ENCODE measurements around the gene PSME2.
"Not testable (repeated sequence)": the region's sequence is repeated elsewhere in the genome, so short reads cannot be mapped to it uniquely, and the experiment has no call there.

Gene PSME2

GRCh38 chr14:24115422-24116127, 30.8 kb downstream of the PSME2 start:
- in situ Hi-C loops (cut with MboI; ENCODE audit: low sequenced_read_pairs), result no loop called here

GRCh38 chr14:24114532-24115421, 31.6 kb downstream of the PSME2 start, which contains the start of the genes DCAF11 and NRL:
Gene DCAF11 (plus strand): TSS chr14:24114777. CDS start chr14:24115595, 818 bp downstream.
Gene NRL (minus strand): TSS chr14:24114949. CDS start chr14:24082848, 32,101 bp downstream.
- in situ Hi-C loops (cut with MboI; ENCODE audit: low sequenced_read_pairs), result no loop called here

GRCh38 chr14:24113801-24114531, 32.4 kb downstream of the PSME2 start:
- in situ Hi-C loops (cut with MboI; ENCODE audit: low sequenced_read_pairs), result no loop called here

- in situ Hi-C loops (cut with MboI; ENCODE audit: low sequenced_read_pairs), result no loop called here
Observed at GRCh38 chr14:24113379-24113800, 33.0 kb downstream of the PSME2 start.

- in situ Hi-C loops (cut with MboI; ENCODE audit: low sequenced_read_pairs), result no loop called here
Observed at GRCh38 chr14:24110523-24110922, 35.9 kb downstream of the PSME2 start.

- in situ Hi-C loops (cut with MboI; ENCODE audit: low sequenced_read_pairs), result no loop called here
Observed at GRCh38 chr14:24110060-24110459, 36.4 kb downstream of the PSME2 start.

- in situ Hi-C loops (cut with MboI; ENCODE audit: low sequenced_read_pairs), result no loop called here
Observed at GRCh38 chr14:24108336-24108874, 38.0 kb downstream of the PSME2 start.

GRCh38 chr14:24106672-24107271, 39.6 kb downstream of the PSME2 start:
- in situ Hi-C loops (cut with MboI; ENCODE audit: low sequenced_read_pairs), result no loop called here

GRCh38 chr14:24105609-24106239, 40.7 kb downstream of the PSME2 start:
- in situ Hi-C loops (cut with MboI; ENCODE audit: low sequenced_read_pairs), result not testable (repeated sequence)

GRCh38 chr14:24103451-24103850, 43.0 kb downstream of the PSME2 start:
- in situ Hi-C loops (cut with MboI; ENCODE audit: low sequenced_read_pairs), result no loop called here

- in situ Hi-C loops (cut with MboI; ENCODE audit: low sequenced_read_pairs), result no loop called here
Observed at GRCh38 chr14:24102357-24103048, 43.9 kb downstream of the PSME2 start.

GRCh38 chr14:24100982-24101494, 45.4 kb downstream of the PSME2 start:
- in situ Hi-C loops (cut with MboI; ENCODE audit: low sequenced_read_pairs), result no loop called here

- in situ Hi-C loops (cut with MboI; ENCODE audit: low sequenced_read_pairs), result no loop called here
Observed at GRCh38 chr14:24100197-24100981, 46.0 kb downstream of the PSME2 start.

- in situ Hi-C loops (cut with MboI; ENCODE audit: low sequenced_read_pairs), result no loop called here
Observed at GRCh38 chr14:24098927-24099813, 47.2 kb downstream of the PSME2 start.

- in situ Hi-C loops (cut with MboI; ENCODE audit: low sequenced_read_pairs), result no loop called here
Observed at GRCh38 chr14:24098229-24098926, 48.0 kb downstream of the PSME2 start.

- in situ Hi-C loops (cut with MboI; ENCODE audit: low sequenced_read_pairs), result no loop called here
Observed at GRCh38 chr14:24096545-24097181, 49.7 kb downstream of the PSME2 start.
